GM18505 (cell line): ENCODE data around the gene RAB3C.

Experiments
- ATAC-seq: cut with Tn5 transposase; IDR thresholded peaks from one replicate; pipeline ENCODE4 v1.9.1; 2021; ENCODE audit not compliant: unreplicated experiment
- POLR2A ChIP-seq: IDR thresholded peaks from 4 replicates; pipeline ENCODE4 v1.6.1; 2011; ENCODE audit warnings: borderline replicate concordance; ENCODE audit not compliant: insufficient read depth, insufficient read length; ENCODE audit errors: extremely low read depth

Gene RAB3C

DNA sequence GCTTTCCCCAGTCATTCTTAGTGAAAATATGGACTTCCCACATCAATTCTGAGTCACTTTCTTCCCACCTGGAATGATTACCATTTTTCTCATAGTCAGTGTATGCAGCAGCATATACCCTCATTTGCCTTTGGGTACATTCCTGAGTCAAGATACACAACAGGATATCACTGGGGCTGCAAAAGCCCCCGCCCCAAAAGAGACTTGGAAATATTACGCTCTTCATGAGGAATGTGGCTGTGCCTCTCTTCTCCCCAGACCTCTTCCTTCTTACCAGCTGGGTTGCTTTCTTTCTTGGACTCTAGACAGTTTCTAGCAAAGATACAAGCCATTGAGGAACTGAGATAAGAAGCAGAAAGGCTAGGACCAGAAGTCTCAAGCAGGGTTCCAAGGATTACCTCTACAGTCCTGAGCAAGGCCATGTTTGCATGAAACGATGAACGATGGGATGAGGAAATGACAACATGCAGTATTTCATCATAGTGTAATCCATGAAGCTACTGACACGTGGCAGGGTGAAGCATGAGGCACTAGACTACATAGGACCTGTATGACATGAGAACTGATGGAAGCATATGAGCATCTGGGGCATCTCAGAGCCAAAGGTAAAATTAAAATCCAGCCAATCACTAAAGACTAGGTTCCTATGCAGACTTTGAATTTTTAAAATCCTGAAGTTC, 218.1 kb downstream of the RAB3C start:
- TF ChIP-seq POLR2A: no peak
- no peak for ATAC-seq

DNA sequence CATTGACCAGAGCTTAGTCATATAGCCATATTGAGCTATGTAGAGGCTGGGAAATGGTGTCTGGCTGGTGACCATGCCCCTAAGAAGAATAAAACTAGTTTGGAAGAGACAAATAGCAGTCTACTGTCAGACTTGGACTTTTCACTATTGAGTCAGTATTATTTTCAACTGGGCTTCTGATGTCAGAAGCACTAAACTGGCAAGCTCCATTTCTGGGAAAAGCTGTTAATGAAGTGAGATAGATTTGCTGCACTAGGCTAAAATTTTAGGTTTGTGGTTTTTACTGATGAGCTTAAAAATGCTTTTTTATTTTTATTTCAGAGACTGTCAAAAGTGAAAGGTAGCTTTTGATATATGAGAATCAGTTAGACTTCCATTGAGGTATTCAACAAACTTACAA, 220.2 kb downstream of the RAB3C start:
- no peak for TF ChIP-seq POLR2A
- ATAC-seq: no peak

DNA sequence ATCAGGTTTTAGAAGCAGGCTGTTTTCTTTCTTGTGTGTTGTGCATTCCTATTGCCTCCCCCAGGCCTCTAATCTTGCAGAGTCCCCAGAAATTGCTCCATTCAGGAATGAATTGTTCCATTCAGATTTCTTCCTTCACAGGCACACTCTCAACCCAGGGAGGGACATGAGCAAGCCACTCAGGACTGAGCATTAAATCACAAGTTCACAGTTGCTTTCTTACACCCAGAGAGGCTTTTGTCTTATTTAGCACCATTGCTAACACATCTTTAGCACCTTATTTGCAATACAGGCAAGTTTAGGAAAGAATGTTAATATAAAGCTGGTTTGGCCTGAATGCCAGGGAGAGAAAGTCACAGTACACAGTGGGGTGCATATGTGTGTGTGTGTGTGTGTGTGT, 221.4 kb downstream of the RAB3C start:
- no peak for TF ChIP-seq POLR2A
- no peak for ATAC-seq

DNA sequence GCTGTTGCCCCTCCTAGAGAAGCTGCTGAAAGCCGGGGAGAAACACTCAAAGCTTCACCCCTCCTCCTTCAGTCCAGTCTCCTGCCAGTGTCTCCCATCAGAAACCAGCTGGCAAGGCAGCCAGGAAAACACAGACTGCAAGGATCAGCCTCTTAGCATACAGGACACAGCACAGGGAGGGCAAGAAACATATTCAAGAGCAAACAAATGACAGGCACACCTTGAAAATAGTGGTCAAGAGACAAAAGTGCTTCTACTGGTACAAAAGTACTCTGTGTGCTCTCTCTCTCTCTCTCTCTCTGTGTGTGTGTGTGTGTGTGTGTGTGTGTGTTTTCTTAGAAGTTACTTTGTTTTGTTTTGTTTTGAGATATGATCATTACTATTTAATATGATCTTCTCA, 227.2 kb downstream of the RAB3C start:
- ATAC-seq: no peak

DNA sequence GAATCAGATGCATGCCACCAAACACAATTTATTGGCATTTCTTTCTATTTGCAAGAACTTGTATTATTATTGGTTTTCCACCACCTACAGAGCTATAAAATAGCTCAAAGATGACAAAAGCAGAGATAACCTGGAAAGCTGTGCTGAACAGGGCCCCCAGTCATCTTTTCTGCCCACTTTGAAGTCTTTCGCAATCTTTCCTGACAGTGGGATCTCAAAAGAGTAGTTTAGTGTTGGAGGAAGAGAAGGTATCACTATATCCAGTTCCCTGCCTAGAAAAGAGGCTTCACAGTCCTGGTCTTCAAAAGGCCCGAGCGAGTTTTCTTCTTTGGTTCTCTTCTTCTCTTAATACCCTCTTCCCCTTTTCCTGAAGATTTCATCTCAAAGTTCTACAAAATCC, 231.0 kb downstream of the RAB3C start:
- no peak for ATAC-seq
- no peak for TF ChIP-seq POLR2A

More for the DNA sequence above, 227.2 kb downstream of the RAB3C start:
- TF ChIP-seq POLR2A: no peak

DNA sequence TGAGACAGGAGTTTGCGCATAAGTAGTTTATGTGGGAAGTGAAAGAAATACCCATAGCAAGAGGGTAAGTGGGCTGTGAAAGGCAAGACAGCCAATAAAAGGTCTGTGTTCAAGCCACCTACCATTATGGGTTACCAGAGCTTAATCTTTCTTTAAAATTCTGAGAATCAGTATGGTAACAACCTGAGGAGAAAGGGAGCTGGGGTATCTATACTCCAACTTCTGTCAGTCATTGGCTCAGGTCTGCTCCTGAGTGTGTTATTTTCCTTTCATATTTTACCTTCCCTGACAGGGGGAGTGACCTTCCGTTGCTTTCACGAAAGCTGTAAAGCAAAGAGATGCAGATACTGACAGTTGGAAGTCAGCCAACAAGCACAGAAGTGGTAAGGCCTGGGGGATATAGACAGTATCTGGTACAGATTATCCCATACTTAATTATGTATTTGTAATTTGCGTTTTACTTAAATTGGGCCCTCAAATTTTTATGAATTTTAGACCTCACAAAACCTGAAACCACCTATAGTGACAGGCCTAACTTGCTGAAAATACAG, 233.4 kb downstream of the RAB3C start:
- no peak for ATAC-seq
- no peak for TF ChIP-seq POLR2A

DNA sequence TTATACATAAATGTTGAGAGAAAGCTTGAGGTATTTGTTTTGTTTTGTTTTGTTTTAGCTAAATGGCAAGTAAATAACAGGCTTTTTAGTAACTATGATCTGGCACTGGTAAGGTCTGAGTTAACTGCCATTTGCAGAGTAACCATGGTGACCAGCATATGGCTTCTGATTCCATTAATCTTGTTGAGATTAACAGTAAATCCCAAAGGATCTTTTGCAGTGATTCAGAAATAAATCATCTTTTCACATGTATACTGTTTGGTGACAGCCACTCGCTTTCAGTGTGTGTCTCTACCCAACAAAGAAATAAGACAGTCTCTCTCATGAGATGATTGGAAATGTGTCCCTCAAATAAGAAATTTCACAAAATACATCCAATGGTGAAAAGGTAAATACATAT, 235.6 kb downstream of the RAB3C start:
- ATAC-seq: no peak
- TF ChIP-seq POLR2A: no peak

DNA sequence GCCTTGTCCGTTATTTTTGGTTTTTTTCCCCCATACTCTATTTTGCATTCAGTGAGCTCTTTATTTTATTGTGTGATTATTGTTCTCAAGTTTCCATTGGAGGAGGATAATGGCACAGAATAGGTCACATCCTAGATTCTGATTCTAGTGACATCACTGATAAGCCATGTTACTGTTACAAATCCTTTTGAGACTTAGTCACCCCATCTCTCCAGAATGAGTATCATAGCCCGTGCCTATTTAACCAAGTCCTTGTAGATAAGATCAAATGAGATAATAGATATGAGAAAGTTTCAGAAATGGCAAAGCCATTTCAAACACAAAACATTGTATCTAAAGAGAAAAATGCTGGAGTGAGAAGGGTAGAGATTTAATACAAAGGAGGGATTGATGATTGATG, 242.6 kb downstream of the RAB3C start:
- ATAC-seq: no peak
- no peak for TF ChIP-seq POLR2A

DNA sequence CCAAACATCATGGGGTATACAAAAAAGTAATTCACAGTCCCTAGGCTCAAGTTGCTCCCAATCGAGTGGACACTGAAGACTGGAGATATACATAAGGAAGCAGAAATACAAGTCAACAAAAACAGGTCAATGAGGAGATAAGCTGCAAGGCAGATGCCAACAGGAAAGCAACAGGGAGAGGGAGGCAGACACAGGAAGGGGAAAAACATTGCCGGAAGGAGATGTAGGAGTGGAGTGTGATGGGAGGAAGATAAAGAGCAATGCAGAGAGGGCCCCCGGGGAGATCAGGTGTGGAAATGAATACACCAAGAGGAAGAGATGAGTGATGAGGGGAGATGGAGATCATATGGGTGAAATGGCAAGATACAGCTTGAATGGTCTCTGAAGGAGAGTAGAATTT, 243.0 kb downstream of the RAB3C start:
- no peak for ATAC-seq
- no peak for TF ChIP-seq POLR2A

DNA sequence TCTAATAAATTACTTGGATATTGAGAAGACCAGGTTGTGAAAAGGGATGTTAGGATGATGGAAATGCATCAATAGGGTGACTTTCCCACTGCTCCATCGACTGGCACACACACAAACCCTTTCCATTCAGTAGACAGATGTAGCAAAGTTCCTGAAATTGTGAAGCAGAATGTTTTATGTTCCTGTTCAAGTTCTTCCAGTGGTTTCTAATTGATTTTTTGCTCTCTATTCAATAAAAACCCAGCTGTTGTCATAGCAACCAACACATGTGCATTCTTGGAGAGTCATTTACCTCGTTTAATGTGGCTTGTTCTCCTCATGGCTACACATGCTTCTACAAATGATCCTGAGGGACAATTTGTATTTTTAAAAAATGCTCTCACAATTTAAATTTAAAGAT, 244.6 kb downstream of the RAB3C start:
- TF ChIP-seq POLR2A: no peak
- no peak for ATAC-seq

DNA sequence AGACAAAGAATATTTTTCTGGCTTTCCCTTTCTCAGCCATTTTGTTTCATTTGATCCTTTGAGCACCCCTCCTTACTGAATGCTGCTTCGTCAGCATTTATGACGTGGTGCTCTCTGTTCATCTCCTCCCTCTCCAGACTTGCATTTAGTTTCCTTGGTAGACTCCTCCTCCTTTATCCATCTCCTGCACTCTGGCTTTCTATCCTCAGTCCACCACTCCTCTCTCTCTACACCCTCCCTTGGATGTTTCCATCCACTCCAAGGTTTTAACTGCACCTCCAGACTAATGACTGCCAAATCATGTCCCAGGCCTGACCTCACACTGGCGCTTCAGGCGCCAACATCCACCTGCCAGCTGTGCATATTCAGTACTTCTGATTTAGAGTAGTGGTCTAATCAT, 245.4 kb downstream of the RAB3C start:
- ATAC-seq: no peak
- no peak for TF ChIP-seq POLR2A

DNA sequence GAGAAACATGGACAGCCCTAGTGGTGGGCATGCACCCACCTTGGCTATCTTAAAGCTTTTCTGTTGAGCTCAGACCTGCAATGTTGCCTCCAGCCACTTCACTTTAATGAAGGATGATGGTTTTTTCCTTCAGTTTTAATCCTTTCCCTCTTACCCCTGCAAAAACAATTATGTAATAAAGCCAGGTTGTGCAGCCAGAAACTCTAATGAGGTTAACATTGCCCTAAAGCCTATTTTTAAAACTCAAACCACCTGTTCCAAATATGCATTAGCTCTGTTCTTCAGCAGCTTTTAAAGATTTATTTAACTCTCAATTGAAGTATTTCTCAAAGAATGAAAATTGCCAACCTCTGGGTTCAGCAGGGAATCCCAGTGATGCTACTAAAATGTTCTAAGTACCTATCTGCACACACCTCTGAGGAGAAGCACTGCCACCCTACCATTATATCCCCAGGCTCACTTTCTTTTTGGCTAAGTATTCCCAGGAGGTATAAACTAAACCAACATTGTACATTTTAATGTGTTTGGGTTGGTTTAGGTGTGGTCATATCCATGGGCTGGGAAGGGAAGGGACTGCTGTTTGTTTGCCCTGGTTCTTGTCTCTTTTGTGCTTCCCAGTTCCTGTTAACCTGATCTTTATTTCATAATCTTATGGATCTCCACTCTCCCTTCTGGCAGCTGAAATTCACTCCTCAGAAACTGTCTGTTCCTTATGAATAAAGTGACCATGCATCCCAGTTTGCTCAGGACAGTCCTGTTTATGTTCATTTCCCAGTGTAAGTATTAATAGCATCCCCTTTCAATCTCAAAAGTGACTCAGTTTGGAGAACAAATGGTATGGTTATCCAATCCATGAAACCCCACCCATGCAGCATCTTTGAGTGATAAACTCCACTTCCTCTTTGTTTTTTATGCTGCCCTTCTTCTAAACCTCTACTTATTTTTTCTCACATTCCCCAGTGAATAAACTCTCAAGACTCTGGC, 251.7 kb downstream of the RAB3C start:
- no peak for ATAC-seq
- TF ChIP-seq POLR2A: no peak

DNA sequence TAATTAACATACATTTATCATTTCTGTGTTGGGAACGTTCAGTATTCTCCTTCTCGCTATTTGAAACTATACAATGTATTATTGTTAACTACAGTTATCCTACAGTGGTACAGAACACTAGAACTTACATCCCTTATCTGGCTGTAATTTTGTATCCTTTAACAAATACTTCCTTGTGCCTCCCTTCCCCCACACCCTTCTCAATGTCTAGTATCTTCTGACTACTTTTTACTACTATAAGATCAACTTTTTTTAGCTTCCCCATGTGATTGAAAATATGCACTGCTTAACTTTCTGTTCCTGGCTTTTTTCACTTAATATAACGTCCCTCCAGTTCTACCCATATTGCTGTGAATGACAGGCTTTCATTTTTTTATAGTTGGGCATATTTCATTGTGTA, 253.5 kb downstream of the RAB3C start:
- ATAC-seq: no peak
- no peak for TF ChIP-seq POLR2A

DNA sequence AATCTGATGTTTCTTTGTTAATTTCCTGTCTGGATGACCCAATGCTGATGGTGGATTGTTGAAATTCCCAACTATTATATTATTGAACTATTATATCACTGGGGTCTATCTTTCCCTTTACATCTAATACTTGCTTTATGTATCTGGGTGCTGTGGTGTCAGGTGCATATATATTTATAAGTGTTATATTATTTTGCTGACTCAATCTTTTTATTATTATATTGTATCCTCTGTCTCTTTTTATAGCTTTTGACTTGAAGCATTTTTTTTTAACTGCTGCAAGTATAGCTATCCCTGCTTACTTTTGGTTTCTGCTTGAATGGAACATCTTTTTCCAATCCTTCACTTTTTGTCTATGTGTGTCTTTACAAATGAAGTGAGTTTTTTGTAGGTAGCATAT, 255.9 kb downstream of the RAB3C start:
- TF ChIP-seq POLR2A: no peak
- ATAC-seq: no peak
